Stimulated activated CD4-positive, alpha-beta T cell treated with anti-CD3 and anti-CD28 coated beads, Interleukin-1b, Interleukin-23, amount 100 ng/mL, for 4 hours (primary cell): ENCODE results near the gene PHYHIPL.
"Not testable (repeated sequence)": the region's sequence is repeated elsewhere in the genome, so short reads cannot be mapped to it uniquely, and the experiment has no call there.

Experiments used
- DNase-seq, 2 donors: peaks; one replicate each; pipeline ENCODE4 v3.0.0-alpha.2; 2020; ENCODE audit warnings: low read depth in 2 of 2

Gene PHYHIPL

GRCh38 chr10:59190332-59190731 is 13.9 kb downstream of the PHYHIPL start:
- no peak for DNase-seq

GRCh38 chr10:59206204-59206720 is 29.8 kb downstream of the PHYHIPL start:
- DNase-seq, result no peak

GRCh38 chr10:59212301-59212798 is 35.9 kb downstream of the PHYHIPL start:
- DNase-seq, result no peak

- DNase-seq, result no peak
These were observed 37.7 kb downstream of the PHYHIPL start for GRCh38 chr10:59214160-59214559.

GRCh38 chr10:59216178-59216869 is 39.9 kb downstream of the PHYHIPL start:
- no peak for DNase-seq

- DNase-seq, result no peak
These were observed 46.3 kb downstream of the PHYHIPL start for GRCh38 chr10:59222788-59223187.

GRCh38 chr10:59223597-59223996 is 47.2 kb downstream of the PHYHIPL start:
- DNase-seq, result not testable (repeated sequence)

- no peak for DNase-seq
These were observed 48.8 kb downstream of the PHYHIPL start for GRCh38 chr10:59225211-59225610.

GRCh38 chr10:59227136-59227673 is 50.8 kb downstream of the PHYHIPL start:
- no peak for DNase-seq

- no peak for DNase-seq
These were observed 53.0 kb downstream of the PHYHIPL start for GRCh38 chr10:59229441-59229840.

GRCh38 chr10:59234194-59234593 is 57.8 kb downstream of the PHYHIPL start:
- DNase-seq, result no peak

- DNase-seq, result no peak
These were observed 58.5 kb downstream of the PHYHIPL start for GRCh38 chr10:59234816-59235429.

GRCh38 chr10:59236064-59236697 is 59.7 kb downstream of the PHYHIPL start:
- no peak for DNase-seq

GRCh38 chr10:59237775-59238174 is 61.3 kb downstream of the PHYHIPL start:
- DNase-seq, result no peak

- not testable (repeated sequence) for DNase-seq
These were observed 62.7 kb downstream of the PHYHIPL start for GRCh38 chr10:59239108-59239507.

GRCh38 chr10:59240582-59241183 is 64.2 kb downstream of the PHYHIPL start:
- no peak for DNase-seq

- DNase-seq, result no peak
These were observed 65.6 kb downstream of the PHYHIPL start for GRCh38 chr10:59242057-59242456.

- no peak for DNase-seq
These were observed 66.5 kb downstream of the PHYHIPL start for GRCh38 chr10:59242991-59243390.

- DNase-seq, result no peak
These were observed 67.3 kb downstream of the PHYHIPL start for GRCh38 chr10:59243611-59244195.

GRCh38 chr10:59244871-59245270 is 68.4 kb downstream of the PHYHIPL start:
- DNase-seq, result no peak

GRCh38 chr10:59245686-59246085 is 69.2 kb downstream of the PHYHIPL start:
- no peak for DNase-seq

GRCh38 chr10:59252491-59252890 is 76.0 kb downstream of the PHYHIPL start:
- no peak for DNase-seq
